ENCODE data around the gene ANLN. TPM values are rescaled to one million over a fixed set of nuclear protein-coding genes. Genes with fewer than 3 reads are reported as not detected.

ANLN gene, protein sequence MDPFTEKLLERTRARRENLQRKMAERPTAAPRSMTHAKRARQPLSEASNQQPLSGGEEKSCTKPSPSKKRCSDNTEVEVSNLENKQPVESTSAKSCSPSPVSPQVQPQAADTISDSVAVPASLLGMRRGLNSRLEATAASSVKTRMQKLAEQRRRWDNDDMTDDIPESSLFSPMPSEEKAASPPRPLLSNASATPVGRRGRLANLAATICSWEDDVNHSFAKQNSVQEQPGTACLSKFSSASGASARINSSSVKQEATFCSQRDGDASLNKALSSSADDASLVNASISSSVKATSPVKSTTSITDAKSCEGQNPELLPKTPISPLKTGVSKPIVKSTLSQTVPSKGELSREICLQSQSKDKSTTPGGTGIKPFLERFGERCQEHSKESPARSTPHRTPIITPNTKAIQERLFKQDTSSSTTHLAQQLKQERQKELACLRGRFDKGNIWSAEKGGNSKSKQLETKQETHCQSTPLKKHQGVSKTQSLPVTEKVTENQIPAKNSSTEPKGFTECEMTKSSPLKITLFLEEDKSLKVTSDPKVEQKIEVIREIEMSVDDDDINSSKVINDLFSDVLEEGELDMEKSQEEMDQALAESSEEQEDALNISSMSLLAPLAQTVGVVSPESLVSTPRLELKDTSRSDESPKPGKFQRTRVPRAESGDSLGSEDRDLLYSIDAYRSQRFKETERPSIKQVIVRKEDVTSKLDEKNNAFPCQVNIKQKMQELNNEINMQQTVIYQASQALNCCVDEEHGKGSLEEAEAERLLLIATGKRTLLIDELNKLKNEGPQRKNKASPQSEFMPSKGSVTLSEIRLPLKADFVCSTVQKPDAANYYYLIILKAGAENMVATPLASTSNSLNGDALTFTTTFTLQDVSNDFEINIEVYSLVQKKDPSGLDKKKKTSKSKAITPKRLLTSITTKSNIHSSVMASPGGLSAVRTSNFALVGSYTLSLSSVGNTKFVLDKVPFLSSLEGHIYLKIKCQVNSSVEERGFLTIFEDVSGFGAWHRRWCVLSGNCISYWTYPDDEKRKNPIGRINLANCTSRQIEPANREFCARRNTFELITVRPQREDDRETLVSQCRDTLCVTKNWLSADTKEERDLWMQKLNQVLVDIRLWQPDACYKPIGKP
- 16.7 TPM for polyA plus RNA-seq (2012; ENCODE audit: insufficient read length, low read depth)

DNA sequence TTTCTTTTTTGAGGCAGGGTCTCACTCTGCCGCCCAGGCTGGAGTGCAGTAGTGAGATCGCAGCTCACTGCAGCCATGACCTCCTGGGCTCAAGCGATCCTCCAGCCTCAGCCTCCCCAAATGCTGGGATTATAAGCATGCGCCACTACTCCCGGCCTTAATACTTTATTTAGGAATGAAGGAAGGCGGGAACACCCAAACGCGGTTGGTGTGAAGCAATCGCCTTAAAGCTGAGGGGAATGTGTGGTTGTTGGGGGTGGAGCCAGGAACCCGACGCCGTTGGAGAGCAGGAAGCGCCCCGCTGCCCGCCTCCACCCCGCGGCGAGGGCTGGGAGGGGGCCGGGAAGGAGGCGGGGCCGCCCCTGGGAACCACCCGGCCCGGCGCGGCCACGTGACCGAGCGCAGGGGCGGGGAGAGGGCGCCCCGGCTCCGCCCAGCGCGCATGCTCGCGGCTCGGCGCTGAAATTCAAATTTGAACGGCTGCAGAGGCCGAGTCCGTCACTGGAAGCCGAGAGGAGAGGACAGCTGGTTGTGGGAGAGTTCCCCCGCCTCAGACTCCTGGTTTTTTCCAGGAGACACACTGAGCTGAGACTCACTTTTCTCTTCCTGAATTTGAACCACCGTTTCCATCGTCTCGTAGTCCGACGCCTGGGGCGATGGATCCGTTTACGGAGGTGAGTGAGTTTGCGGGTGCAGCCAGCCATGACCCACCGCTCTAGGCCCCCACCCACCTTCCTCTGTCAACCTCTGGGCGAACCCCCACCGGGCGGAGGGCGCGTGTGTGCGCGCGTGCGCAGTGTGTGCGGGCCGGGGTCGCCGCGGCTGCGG, at the start of gene ANLN:
ANLN (plus strand) TSS at position 492 of the 828 bp plus-strand sequence; CDS start at position 657, 165 bp downstream.
- TF ChIP-seq, protein P1, sequence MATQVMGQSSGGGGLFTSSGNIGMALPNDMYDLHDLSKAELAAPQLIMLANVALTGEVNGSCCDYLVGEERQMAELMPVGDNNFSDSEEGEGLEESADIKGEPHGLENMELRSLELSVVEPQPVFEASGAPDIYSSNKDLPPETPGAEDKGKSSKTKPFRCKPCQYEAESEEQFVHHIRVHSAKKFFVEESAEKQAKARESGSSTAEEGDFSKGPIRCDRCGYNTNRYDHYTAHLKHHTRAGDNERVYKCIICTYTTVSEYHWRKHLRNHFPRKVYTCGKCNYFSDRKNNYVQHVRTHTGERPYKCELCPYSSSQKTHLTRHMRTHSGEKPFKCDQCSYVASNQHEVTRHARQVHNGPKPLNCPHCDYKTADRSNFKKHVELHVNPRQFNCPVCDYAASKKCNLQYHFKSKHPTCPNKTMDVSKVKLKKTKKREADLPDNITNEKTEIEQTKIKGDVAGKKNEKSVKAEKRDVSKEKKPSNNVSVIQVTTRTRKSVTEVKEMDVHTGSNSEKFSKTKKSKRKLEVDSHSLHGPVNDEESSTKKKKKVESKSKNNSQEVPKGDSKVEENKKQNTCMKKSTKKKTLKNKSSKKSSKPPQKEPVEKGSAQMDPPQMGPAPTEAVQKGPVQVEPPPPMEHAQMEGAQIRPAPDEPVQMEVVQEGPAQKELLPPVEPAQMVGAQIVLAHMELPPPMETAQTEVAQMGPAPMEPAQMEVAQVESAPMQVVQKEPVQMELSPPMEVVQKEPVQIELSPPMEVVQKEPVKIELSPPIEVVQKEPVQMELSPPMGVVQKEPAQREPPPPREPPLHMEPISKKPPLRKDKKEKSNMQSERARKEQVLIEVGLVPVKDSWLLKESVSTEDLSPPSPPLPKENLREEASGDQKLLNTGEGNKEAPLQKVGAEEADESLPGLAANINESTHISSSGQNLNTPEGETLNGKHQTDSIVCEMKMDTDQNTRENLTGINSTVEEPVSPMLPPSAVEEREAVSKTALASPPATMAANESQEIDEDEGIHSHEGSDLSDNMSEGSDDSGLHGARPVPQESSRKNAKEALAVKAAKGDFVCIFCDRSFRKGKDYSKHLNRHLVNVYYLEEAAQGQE (IDR thresholded peaks at IDR 0.05; ENCODE audit: insufficient read depth in 1 of 2, low read depth in 2 of 2, low read length in 2 of 2) = 0 out of 4 replicates have a peak, but pooled peaks of 1 of the 2 experiments have one; percentile 48
- TF ChIP-seq SIN3A (IDR thresholded peaks at IDR 0.05; ENCODE audit: borderline replicate concordance, insufficient read depth, low read length) = peak; percentile 98
- peak; percentile 89 for TF ChIP-seq POLR2AphosphoS5 (IDR thresholded peaks at IDR 0.05; ENCODE audit: low read depth, low read length)
- TF ChIP-seq FOXP2 (optimal IDR thresholded peaks at IDR 0.05; ENCODE audit: borderline replicate concordance, extremely low read depth, extremely low read length, insufficient read depth) = peak; percentile 22
- TF ChIP-seq TAF1 (IDR thresholded peaks at IDR 0.05; ENCODE audit: borderline replicate concordance, insufficient read depth, low read length) = 0 out of 2 replicates have a peak, but pooled peaks have one; percentile 82

DNA sequence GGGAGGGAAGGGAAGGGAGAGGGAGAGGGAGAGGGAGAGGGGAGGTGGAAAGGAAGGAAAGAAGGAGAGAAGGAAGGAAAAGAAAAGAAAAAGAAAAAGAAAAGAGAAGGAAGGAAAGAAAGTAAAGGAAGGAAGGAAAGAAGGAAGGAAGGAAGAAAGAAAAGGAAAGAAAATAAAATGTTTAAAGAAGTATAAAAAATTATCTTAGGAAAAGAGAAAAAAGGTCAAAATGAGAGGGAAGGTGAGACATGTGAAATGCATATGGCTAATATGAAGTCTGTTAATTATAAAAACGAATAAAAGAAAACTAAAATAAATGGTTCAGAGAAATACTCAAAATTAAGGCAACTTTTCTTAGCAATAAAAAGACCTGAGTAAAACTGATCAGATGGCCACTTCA, 46.1 kb upstream of the ANLN start:
- TF ChIP-seq POLR2AphosphoS5 (IDR thresholded peaks at IDR 0.05; ENCODE audit: low read depth, low read length) (no peak), TAF1 (IDR thresholded peaks at IDR 0.05; ENCODE audit: borderline replicate concordance, insufficient read depth, low read length) (no peak)
- TF ChIP-seq, protein P1 (IDR thresholded peaks at IDR 0.05; ENCODE audit: insufficient read depth in 1 of 2, low read depth in 2 of 2, low read length in 2 of 2) = no peak

DNA sequence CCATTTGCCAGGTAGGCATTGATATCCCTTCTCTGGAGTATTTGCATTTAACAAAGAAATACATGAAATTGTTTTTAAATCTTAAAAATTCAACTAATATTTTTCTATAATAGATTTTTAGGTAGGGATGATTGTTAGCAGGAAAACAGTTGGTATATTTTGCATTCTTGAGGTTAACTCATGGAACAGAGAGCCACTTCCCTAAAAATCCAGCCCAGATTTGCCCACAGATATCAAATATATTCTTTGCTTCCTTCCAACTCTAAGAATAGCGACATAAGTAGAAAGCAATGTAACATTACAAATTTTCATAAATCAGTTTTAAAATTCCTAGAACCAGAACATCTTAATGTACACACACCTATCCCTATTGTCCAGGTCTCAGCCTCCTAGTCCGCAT, 45.0 kb upstream of the ANLN start:
- no peak for TF ChIP-seq TAF1 (IDR thresholded peaks at IDR 0.05; ENCODE audit: borderline replicate concordance, insufficient read depth, low read length)
- no peak for TF ChIP-seq POLR2AphosphoS5 (IDR thresholded peaks at IDR 0.05; ENCODE audit: low read depth, low read length)
- TF ChIP-seq, protein P1 (IDR thresholded peaks at IDR 0.05; ENCODE audit: insufficient read depth in 1 of 2, low read depth in 2 of 2, low read length in 2 of 2) = no peak
- TF ChIP-seq FOXP2 (optimal IDR thresholded peaks at IDR 0.05; ENCODE audit: borderline replicate concordance, extremely low read depth, extremely low read length, insufficient read depth) = no peak
- TF ChIP-seq SIN3A (IDR thresholded peaks at IDR 0.05; ENCODE audit: borderline replicate concordance, insufficient read depth, low read length) = no peak

DNA sequence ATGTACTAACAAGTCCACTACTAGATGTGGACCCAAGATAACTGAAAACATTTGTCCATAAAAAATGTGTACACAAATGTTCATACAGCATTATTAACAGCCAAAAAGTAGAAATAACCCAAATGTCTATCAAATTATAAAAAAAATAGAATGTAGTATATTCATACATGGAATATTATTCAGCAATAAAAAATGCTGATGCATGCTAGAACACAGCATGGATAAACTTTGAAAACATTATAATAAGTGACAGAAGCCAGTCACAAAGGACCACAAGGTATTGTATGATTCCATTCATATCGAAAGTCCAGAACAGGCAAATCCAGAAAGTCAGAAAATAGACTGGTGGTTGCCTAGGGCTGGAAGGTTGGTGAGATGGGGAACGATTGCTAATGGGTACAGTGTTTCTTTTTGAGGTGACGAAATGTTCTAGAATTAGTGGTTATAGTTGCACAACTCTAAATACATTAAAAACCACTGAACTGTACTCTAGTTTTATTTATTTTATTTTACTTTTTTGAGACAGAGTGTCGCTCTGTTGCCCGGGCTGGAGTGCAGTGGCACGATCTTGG, 43.3 kb upstream of the ANLN start:
- TF ChIP-seq TAF1 (IDR thresholded peaks at IDR 0.05; ENCODE audit: borderline replicate concordance, insufficient read depth, low read length) (no peak), SIN3A (IDR thresholded peaks at IDR 0.05; ENCODE audit: borderline replicate concordance, insufficient read depth, low read length) (no peak), POLR2AphosphoS5 (IDR thresholded peaks at IDR 0.05; ENCODE audit: low read depth, low read length) (no peak), FOXP2 (optimal IDR thresholded peaks at IDR 0.05; ENCODE audit: borderline replicate concordance, extremely low read depth, extremely low read length, insufficient read depth) (no peak)
- TF ChIP-seq, protein P1 (IDR thresholded peaks at IDR 0.05; ENCODE audit: insufficient read depth in 1 of 2, low read depth in 2 of 2, low read length in 2 of 2) = no peak
